Endodermal cell (in vitro differentiated cells): ENCODE results near the gene FILIP1L. TPM values are rescaled to one million over a fixed set of nuclear protein-coding genes. Genes with fewer than 3 reads are reported as not detected.

ENCODE experiments used
- DNase-seq: peaks from one replicate; pipeline ENCODE4 v3.0.0-alpha.2; 2017
- H3K27ac ChIP-seq: 2 replicates; pipeline ENCODE4 v1.5.1; 2013; ENCODE audit warnings: mild to moderate bottlenecking, low read depth, low read length, moderate library complexity
- H3K27me3 ChIP-seq: 2 replicates; pipeline ENCODE4 v1.6.1; 2013; ENCODE audit warnings: mild to moderate bottlenecking, low read length, moderate library complexity; ENCODE audit not compliant: insufficient read depth, control insufficient read depth, poor library complexity, severe bottlenecking
- H3K36me3 ChIP-seq: 2 replicates; pipeline ENCODE4 v1.7.0; 2013; ENCODE audit warnings: mild to moderate bottlenecking, low read length, moderate library complexity; ENCODE audit not compliant: control insufficient read depth, insufficient read depth
- H3K4me1 ChIP-seq: one replicate; pipeline ENCODE4 v1.7.0; 2013; ENCODE audit warnings: low read length; ENCODE audit not compliant: control insufficient read depth, insufficient read depth
- H3K4me3 ChIP-seq: 2 replicates; pipeline ENCODE4 v1.5.1; 2013; ENCODE audit warnings: mild to moderate bottlenecking, low read length, moderate library complexity
- H3K9ac ChIP-seq: 2 replicates; pipeline ENCODE4 v1.6.1; 2013; ENCODE audit warnings: mild to moderate bottlenecking, low read length, moderate library complexity; ENCODE audit not compliant: poor library complexity, severe bottlenecking; ENCODE audit errors: extremely low read depth
- H3K9me3 ChIP-seq: 2 replicates; pipeline ENCODE4 v1.6.1; 2013; ENCODE audit warnings: mild to moderate bottlenecking, low read length, moderate library complexity; ENCODE audit not compliant: control insufficient read depth
- H3K27ac Mint-ChIP-seq: 2 replicates; pipeline ENCODE4 v1.8.0; 2020; ENCODE audit warnings: mixed read lengths
- H3K27me3 Mint-ChIP-seq: 2 replicates; pipeline ENCODE4 v1.8.0; 2021; ENCODE audit warnings: mild to moderate bottlenecking, mixed read lengths; ENCODE audit not compliant: insufficient read depth
- H3K36me3 Mint-ChIP-seq: 2 replicates; pipeline ENCODE4 v1.8.0; 2020; ENCODE audit warnings: low read depth, mixed read lengths
- H3K4me1 Mint-ChIP-seq: 2 replicates; pipeline ENCODE4 v1.8.0; 2020; ENCODE audit warnings: mixed read lengths
- H3K4me3 Mint-ChIP-seq: 2 replicates; pipeline ENCODE4 v1.8.0; 2020; ENCODE audit warnings: mild to moderate bottlenecking, moderate library complexity, mixed read lengths
- H3K9me3 Mint-ChIP-seq: 2 replicates; pipeline ENCODE4 v1.8.0; 2020; ENCODE audit warnings: mild to moderate bottlenecking, mixed read lengths
- WGBS, 2 experiments: methylation state at CpG; one replicate each; pipeline versions ENCODE4 v1.1.5 to v1.1.7; 2013; ENCODE audit warnings: missing lambda C conversion rate in 2 of 2, mixed read lengths in 1 of 2; ENCODE audit not compliant: insufficient coverage in 1 of 2, insufficient read length in 1 of 2; 5-methylcytosine and 5-hydroxymethylcytosine counted together
- total RNA-seq, 2 donors: library from RNA; stranded (reverse); fragmentation: NEBNext Ultra II Directional in 1 of 2; extraction: Animal tissue kit (Norgen Biotek cat#: 25700) in 1 of 2; gene quantifications; 2 replicates in 1 of 2; 3 replicates in 1 of 2; pipeline ENCODE4 v1.2.1, GENCODE V29; 2021
- TF ChIP-seq, protein P1 (sequence below): fragments of 200-600 bp; sonication (generic); conservative IDR thresholded peaks from 2 replicates; pipeline ENCODE4 v1.5.0; 2021; ENCODE audit warnings: antibody characterized with exemption, mild to moderate bottlenecking

The FILIP1L gene
- total RNA-seq, 2 donors from 2014 or later, result 0.84 to 2.5 TPM

DNA sequence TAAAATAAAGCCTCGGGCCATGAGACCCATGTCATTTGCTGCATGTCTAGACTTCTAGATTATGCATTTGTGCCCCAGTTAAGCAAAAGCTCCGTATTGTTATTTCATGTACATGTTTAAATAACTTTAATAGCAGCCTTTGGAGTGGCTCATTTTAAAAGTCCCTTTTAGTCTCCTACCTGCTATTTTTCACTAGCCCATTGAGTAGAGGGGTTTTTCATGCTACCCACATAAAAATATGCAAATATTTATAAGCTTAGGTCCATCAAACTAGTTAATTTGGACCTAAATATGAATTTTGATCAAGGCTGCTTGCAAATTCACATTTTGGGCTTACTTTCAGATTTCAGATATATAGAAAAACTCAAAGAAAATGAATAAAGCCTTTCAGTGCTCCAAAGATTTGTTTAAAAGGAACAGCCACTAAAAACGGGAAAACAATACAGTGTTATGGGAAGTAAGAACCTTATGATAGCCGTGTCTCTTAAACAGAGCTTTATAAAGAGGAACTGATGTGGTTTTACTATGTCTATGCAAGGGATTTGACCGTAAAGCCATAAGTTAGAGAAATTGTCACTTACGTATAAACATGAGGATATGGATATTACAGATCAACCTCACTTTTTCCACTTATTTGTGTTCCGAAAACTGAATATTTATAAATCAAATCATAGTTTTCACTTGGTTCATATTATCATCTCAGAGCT, 30.0 kb downstream of the FILIP1L start:
- no peaks in the 10 kb centered on the region for H3K27me3 Mint-ChIP-seq
- H3K9me3 ChIP-seq, result no peaks in the 10 kb centered on the region
- no peaks in the 10 kb centered on the region for H3K9me3 Mint-ChIP-seq
- WGBS, 2 experiments, result 91 to 96% methylated on average over 5 to 7 of the region's 7 CpGs
- H3K36me3 Mint-ChIP-seq, result no peaks in the 10 kb centered on the region
- H3K4me3 ChIP-seq, result no peak overlapping the region
- peaks cover 40% of the 10 kb centered on the region for H3K4me1 Mint-ChIP-seq
- no peak overlapping the region for H3K27ac Mint-ChIP-seq
- no peaks in the 10 kb centered on the region for H3K27me3 ChIP-seq
- TF ChIP-seq, protein P1, sequence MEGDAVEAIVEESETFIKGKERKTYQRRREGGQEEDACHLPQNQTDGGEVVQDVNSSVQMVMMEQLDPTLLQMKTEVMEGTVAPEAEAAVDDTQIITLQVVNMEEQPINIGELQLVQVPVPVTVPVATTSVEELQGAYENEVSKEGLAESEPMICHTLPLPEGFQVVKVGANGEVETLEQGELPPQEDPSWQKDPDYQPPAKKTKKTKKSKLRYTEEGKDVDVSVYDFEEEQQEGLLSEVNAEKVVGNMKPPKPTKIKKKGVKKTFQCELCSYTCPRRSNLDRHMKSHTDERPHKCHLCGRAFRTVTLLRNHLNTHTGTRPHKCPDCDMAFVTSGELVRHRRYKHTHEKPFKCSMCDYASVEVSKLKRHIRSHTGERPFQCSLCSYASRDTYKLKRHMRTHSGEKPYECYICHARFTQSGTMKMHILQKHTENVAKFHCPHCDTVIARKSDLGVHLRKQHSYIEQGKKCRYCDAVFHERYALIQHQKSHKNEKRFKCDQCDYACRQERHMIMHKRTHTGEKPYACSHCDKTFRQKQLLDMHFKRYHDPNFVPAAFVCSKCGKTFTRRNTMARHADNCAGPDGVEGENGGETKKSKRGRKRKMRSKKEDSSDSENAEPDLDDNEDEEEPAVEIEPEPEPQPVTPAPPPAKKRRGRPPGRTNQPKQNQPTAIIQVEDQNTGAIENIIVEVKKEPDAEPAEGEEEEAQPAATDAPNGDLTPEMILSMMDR, result no peak
- H3K36me3 ChIP-seq, result no peaks in the 10 kb centered on the region
- no peak overlapping the region for H3K27ac ChIP-seq
- H3K4me3 Mint-ChIP-seq, result no peak overlapping the region
- DNase-seq, result no peak
- peaks cover 21% of the 10 kb centered on the region for H3K4me1 ChIP-seq
- H3K9ac ChIP-seq, result no peak overlapping the region

- no peak overlapping the region for H3K9ac ChIP-seq
- no peak overlapping the region for H3K4me3 ChIP-seq
- DNase-seq, result no peak
- H3K36me3 ChIP-seq, result no peaks in the 10 kb centered on the region
- H3K27me3 ChIP-seq, result no peaks in the 10 kb centered on the region
- Mint-ChIP-seq H3K4me3 (no peak overlapping the region), H3K9me3 (no peaks in the 10 kb centered on the region), H3K27me3 (no peaks in the 10 kb centered on the region), H3K27ac (no peak overlapping the region), H3K36me3 (no peaks in the 10 kb centered on the region), H3K4me1 (peaks cover 35% of the 10 kb centered on the region)
- peaks cover 21% of the 10 kb centered on the region for H3K4me1 ChIP-seq
- H3K27ac ChIP-seq, result no peak overlapping the region
- TF ChIP-seq, protein P1, result no peak
- WGBS, 2 experiments, result 85 to 92% methylated on average over 3 to 6 of the region's 6 CpGs
- H3K9me3 ChIP-seq, result no peaks in the 10 kb centered on the region
Measured at GRCh38 chr3:100083209-100083608, 31.1 kb downstream of the FILIP1L start.

GRCh38 chr3:100082714-100083113, 31.6 kb downstream of the FILIP1L start:
- Histone ChIP-seq H3K27ac (no peak overlapping the region), H3K36me3 (no peaks in the 10 kb centered on the region), H3K9me3 (no peaks in the 10 kb centered on the region), H3K4me1 (peaks cover 21% of the 10 kb centered on the region), H3K9ac (no peak overlapping the region), H3K4me3 (no peak overlapping the region), H3K27me3 (no peaks in the 10 kb centered on the region)
- Mint-ChIP-seq H3K4me3 (no peak overlapping the region), H3K27ac (no peak overlapping the region), H3K4me1 (peaks cover 35% of the 10 kb centered on the region), H3K36me3 (no peaks in the 10 kb centered on the region), H3K27me3 (no peaks in the 10 kb centered on the region), H3K9me3 (no peaks in the 10 kb centered on the region)
- WGBS, 2 experiments, result 95 to 100% methylated on average over 1 of the region's 1 CpG
- TF ChIP-seq, protein P1, result no peak
- no peak for DNase-seq
